Iris pigment epithelial cell (primary cell): ENCODE results near the gene CNN2.
A peak's percentile ranks its signal among the peaks of the same experiment; 100 is the strongest.

ENCODE experiments used
- DNase-seq: peaks from one replicate; pipeline ENCODE4 v3.0.0-alpha.2; 2011; ENCODE audit warnings: low read depth

The CNN2 gene

DNA sequence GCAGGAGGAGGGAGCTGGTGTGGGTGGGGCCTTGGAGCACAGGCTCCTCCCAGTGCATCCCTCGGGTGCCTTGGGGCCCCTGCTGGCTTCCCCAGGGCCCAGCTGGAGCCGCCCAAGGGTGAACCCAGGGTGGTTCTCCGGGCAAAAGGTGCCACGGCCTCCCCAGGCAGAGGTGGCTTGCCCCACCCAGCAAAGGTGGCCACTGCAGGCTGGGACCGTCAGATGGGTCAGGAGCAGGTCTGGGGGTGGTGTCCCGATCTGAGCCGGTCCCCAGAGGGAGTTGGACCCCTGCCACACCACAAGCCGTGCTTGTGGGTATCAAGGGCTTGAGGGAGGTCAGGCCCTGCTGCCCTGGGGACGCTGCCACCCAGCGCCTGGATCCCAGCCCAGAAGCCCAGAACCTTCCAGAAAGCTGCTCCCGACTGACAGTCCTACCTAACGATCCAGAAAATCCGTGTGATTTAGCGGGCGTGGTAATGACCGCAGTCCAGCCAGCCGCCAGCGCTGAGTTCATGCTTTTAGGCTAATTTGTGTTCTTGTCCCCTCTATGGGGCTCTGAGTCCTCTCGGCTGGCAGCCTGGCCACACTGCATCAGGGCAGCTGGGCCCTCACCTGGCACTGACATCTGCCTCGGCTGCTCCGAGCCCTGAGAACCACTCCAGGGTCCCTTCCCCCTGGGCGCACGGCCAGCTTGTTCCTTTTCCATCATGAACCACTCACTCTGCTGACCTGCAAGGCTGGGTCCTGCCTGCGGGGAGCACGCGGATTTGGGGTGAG is 31.2 kb upstream of the CNN2 start:
- no peak for DNase-seq

DNA sequence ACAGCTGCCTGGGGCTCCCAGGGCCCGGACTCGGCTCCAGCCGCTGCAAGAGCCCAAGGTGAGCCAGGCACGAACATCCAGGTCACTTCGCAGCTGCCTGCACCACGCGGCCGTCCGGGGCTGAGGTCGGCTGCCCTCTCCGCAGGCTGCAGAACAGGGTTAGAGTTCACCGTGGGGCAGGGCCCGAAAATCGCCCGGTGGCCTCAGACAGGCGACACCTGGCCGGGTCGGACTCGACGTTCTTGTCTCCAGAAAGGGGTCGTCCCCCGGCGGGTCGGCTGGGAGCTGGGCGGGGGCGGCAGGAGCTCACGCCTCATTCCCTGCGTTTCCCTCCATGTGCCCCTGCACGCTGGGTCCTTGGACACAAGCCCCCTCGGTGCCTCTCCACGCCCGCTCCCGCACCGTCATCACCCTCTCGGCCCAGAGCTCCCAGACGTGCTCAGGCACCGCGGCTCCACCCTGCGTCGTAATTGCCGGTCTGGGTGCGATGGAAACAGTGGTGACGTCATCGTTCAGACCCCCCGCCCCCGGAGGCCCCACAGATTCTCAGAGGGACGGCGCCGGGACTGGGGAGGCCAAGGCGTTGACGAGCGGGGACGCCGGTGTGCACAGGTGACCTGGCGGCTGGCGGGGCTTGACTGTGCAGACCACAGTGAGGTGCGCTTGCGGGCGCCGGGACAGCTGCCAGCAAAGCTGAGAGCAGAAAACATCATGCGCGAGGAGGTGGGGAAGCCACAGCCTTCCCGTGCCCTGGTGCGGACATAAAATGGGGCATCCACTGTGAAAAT is 30.2 kb upstream of the CNN2 start:
- DNase-seq: peak; percentile 56

DNA sequence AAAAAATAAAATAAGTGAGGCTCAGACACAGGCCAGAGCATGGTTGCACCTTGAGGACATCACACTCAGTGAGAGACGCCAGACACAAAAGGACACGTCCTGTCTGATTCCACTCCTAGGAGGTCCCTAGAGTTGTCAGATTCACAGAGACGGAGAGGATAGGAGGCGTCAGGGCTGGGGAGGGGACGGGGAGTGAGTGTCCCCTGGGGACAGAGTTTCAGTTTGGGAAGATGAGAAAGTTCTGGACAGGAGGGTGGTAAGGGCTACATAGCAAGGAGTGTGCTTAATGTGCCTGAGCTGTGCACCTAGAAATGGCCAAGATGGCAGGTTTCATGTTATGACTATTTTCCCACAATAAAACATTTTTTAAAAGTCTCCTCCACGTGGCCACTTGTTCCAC is 28.3 kb upstream of the CNN2 start:
- DNase-seq: no peak

DNA sequence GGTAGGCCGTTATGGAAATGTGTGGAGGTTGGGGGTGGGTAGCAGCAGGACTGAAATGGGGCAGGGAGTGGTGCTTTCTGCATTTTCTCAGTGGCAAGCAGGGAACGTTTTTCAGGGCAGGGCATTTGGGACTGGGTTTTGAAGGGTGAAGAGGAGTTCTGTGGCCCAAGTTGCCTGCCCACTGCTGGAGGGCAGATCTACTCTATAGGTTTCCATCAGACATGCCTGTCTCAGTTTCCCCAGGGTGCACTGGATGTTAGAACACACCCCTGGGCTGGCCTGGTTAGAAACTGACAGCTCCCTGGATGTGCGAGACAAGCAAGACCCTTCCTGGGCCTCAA is 27.1 kb upstream of the CNN2 start:
- no peak for DNase-seq

DNA sequence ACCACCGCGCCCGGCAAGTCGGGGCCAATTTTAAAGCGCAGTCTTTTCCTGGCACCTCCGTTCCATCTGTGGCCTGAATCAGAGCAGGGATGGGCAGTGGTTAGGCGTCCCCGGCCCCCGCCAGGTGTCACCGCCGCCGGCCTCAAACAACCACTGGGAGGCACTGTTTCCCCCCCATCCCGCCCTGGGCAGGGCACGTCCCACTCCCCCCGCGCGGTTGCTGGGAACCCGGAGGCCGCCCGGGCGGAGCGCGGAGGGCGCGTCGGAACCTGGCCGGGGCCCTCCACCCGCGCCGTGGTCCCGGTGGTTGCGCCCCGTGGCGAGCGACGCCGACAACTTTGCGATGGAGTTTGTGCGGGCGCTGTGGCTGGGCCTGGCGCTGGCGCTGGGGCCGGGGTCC is 26.3 kb upstream of the CNN2 start, which contains the start of gene GRIN3B:
Gene GRIN3B, plus strand, starts transcription at position 325 of the 400 bp plus-strand sequence. Its CDS starts 19 bp downstream, at position 344.
- no peak for DNase-seq

DNA sequence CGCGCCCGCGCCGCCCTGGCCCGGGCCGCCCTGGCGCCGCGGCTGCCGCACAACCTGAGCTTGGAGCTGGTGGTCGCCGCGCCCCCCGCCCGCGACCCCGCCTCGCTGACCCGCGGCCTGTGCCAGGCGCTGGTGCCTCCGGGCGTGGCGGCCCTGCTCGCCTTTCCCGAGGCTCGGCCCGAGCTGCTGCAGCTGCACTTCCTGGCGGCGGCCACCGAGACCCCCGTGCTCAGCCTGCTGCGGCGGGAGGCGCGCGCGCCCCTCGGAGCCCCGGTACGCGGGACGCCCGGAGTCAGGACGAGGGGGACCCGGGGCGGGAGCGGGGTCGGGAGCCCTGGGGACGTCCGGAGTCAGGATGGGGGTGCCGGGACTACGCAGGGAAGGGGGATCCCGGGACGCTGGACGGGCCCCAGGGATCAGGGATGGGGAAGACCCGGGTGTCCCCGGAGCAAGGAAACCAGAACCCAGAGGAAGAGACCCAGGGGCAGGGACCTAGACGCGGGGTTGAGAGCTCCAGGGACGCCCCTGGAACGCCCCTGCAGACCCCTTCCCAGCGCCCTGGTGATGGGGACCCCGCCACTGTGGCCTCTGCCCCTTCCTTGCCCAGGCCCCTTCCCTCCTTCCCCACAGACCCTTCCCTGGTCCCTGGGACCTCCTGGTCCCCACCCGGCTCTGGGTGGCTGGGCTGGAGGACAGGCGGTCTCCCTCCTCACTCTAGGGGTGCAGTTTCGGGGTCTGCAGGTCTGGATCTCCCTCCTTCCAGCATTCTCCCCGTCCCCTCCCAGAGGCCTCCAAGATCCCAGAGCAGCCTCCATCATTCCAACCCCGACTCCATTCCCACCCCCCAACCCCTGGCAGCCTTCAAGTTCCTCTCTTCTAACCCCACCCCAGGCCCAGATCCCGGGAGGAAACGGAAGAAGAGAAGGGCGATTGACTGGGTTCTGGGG is 25.5 kb upstream of the CNN2 start:
- no peak for DNase-seq

DNA sequence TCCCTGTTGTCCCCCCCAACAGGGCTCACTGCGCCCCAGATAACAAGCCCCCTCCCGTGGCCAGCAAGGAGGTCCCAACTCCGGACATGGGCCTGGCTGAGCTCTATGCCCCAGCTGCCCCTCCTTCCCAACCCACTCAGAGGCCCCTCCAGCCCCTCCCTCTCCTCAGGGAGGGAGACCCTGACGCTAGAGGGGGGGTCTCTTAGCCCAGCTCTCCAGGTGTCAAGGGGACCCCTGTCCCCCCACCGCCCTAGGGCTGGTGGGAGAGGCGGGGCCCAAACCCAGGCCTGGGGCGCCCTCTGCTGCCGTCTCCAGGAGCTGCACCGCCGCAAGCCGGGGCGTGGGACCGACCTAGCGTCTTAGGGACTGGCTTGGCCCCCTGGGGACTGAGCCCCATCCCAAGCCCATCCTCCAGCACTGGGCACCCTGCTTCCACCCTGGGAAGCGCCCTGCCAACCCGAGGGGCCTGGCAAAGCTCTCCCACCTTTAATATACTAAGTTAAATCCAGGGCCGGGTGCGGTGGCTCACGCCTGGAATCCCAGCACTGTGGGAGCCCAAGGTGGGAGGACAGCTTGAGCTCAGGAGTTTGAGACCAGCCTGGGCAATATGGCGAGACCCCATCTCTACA is 24.8 kb upstream of the CNN2 start:
- no peak for DNase-seq

DNA sequence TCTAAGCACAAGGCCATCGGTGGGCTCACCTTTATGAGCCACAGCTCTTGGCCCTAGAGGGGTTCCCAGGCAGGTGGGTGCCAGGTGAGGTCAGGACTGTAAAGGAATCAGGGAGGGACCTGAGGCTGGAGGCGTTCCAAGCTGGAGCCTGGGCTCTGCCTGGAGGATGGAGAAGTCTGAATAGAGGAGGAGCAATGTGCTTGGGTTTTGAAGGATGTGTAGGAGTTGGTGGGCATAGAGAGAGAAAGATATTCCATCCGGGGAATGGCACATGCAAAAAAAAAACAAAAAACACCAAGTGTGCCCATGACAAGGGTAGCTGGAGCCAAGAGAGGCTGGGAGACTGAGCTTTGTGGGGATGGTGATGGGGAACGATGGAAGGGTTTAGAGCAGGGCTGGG is 23.8 kb upstream of the CNN2 start:
- DNase-seq: no peak

DNA sequence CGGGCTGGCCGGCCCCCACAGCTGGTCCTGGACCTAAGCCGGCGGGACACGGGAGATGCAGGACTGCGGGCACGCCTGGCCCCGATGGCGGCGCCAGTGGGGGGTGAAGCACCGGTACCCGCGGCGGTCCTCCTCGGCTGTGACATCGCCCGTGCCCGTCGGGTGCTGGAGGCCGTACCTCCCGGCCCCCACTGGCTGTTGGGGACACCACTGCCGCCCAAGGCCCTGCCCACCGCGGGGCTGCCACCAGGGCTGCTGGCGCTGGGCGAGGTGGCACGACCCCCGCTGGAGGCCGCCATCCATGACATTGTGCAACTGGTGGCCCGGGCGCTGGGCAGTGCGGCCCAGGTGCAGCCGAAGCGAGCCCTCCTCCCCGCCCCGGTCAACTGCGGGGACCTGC is 23.1 kb upstream of the CNN2 start:
- no peak for DNase-seq

DNA sequence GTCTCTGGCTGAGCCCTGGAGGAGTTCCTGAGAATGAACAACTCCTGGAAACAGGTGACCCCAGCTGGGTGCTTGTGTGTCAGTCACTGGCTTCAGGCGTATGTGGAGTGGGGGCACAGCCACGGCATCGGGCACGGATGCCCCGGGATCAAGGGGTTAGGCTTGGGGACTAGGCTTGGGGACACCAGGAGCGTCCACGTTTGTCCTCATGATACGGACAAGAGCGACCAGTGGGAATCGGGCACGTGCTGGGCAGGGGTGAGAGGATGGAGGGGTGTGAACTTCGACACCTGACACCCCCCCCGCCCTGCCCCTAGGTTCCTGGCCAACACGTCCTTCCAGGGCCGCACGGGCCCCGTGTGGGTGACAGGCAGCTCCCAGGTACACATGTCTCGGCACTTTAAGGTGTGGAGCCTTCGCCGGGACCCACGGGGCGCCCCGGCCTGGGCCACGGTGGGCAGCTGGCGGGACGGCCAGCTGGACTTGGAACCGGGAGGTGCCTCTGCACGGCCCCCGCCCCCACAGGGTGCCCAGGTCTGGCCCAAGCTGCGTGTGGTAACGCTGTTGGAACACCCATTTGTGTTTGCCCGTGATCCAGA is 22.1 kb upstream of the CNN2 start:
- DNase-seq: no peak

DNA sequence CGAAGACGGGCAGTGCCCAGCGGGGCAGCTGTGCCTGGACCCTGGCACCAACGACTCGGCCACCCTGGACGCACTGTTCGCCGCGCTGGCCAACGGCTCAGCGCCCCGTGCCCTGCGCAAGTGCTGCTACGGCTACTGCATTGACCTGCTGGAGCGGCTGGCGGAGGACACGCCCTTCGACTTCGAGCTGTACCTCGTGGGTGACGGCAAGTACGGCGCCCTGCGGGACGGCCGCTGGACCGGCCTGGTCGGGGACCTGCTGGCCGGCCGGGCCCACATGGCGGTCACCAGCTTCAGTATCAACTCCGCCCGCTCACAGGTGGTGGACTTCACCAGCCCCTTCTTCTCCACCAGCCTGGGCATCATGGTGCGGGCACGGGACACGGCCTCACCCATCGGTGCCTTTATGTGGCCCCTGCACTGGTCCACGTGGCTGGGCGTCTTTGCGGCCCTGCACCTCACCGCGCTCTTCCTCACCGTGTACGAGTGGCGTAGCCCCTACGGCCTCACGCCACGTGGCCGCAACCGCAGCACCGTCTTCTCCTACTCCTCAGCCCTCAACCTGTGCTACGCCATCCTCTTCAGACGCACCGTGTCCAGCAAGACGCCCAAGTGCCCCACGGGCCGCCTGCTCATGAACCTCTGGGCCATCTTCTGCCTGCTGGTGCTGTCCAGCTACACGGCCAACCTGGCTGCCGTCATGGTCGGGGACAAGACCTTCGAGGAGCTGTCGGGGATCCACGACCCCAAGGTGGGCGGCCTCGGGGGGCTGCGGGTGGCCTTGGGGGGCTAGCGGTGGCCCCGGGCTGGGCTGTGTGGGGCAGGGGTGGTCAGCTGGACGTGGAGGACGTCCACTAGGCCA is 21.4 kb upstream of the CNN2 start:
- no peak for DNase-seq

DNA sequence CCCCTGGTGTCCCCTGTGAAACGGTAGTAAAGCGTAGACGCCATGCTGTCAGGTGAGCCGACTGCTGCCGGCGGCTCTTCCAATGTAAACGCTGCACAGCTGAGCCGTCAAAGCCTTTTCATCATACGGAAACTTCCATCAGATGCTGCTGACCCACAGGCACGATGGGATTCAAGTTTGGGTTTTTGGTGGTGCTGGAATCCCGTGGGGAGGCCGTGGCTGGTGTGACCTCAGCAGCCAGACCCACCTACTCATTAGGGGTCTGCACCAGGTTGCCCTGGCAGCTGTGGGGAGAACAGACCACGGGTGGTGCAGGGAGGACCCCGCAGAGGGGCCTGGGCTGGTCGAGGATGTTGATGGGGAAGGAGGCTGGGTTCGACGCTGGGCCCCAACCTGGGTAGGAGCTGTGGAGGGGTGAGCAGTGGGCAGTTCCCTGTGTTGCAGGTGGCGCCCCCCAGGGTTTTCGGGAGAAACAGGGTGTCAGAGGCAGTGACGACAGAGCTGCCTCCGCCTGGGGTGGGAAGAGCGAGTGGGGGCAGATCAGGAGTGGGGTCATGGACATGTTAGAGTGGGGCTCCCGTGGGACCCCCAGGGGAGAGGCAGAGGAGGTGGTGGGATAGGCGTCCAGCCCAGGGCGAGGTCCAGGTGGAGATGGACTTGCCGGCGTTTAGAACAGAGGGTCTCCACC is 19.6 kb upstream of the CNN2 start:
- no peak for DNase-seq

DNA sequence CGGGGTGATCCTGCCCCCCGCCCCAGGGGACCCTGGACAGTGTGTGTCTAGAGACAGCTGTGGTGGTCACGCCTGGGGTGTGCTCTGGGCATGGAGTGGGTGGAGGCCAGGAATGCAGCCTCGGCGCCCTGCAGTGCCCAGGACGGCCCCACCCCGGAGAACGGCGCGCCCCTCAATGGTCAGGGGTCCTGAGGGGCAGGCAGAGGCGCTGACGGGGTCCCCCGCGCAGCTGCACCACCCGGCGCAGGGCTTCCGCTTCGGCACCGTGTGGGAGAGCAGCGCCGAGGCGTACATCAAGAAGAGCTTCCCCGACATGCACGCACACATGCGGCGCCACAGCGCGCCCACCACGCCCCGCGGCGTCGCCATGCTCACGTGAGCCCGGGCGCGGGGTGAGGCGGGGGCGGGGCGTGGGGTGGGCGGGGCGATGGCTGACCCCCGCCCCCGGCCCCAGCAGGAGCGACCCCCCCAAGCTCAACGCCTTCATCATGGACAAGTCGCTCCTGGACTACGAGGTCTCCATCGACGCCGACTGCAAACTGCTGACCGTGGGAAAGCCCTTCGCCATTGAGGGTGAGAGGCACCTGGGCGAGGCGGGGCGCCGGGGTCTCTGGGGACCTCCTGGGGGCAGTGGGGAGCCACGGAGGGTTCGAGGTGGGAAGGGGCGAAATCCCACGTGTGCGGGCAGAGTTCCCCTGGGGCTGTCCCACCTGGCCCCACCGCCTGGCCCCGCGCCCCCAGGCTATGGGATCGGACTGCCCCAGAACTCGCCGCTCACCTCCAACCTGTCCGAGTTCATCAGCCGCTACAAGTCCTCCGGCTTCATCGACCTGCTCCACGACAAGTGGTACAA is 18.8 kb upstream of the CNN2 start:
- DNase-seq: no peak

DNA sequence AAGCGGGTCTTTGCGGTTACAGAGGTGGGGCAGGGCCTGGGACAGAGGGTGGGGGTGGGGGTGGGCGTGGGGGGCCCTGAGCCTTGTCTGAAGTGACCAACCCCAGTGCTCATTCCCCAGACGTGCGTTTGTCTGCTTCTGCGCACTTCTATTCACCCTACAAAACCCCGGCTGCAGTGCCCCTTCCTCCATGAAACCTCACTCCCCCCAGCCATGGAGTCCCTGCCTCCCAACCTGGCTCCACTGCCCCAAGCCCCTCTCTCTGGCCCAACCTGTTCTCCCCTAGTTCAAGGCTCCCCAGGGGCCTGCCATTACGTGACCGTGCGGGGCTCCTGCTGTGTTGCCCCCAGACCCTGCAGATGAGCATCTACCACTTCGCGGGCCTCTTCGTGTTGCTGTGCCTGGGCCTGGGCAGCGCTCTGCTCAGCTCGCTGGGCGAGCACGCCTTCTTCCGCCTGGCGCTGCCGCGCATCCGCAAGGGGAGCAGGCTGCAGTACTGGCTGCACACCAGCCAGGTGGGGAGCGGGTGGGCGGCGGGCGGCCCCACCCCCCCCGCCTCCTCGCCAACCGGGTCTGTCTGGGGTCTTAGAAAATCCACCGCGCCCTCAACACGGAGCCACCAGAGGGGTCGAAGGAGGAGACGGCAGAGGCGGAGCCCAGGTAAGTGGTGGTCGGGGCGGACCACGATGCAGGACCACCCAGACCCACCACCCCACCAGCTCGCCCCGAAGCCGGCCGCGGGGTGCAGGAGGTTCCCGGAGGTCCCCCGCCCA is 18.0 kb upstream of the CNN2 start:
- DNase-seq: no peak

DNA sequence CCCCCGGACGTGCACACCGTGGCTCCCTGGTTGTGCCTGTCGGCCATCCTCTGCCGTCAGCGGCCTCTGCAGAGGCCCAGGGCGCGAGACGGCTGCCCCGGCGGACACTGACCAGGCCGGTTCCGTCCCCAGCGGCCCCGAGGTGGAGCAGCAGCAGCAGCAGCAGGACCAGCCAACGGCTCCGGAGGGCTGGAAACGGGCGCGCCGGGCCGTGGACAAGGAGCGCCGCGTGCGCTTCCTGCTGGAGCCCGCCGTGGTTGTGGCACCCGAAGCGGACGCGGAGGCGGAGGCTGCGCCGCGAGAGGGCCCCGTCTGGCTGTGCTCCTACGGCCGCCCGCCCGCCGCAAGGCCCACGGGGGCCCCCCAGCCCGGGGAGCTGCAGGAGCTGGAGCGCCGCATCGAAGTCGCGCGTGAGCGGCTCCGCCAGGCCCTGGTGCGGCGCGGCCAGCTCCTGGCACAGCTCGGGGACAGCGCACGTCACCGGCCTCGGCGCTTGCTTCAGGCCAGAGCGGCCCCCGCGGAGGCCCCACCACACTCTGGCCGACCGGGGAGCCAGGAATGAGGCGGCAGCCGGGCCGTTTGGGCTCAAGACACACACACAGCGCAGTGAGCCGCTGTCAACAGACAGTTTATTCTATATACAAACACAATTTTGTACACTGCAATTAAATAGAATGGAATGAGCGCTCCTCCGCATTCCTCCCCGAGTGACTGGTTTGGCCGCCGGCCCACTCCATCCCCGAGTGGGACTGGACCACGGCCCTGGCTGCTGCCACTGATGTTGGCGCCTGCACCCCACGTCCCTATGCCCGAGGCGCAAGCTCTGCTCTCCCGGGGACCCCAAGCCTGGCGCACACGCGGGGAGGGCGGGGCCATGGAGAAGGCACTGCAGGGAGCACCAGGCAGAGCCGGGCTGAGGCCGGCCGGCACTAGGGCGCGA is 17.1 kb upstream of the CNN2 start:
- no peak for DNase-seq

DNA sequence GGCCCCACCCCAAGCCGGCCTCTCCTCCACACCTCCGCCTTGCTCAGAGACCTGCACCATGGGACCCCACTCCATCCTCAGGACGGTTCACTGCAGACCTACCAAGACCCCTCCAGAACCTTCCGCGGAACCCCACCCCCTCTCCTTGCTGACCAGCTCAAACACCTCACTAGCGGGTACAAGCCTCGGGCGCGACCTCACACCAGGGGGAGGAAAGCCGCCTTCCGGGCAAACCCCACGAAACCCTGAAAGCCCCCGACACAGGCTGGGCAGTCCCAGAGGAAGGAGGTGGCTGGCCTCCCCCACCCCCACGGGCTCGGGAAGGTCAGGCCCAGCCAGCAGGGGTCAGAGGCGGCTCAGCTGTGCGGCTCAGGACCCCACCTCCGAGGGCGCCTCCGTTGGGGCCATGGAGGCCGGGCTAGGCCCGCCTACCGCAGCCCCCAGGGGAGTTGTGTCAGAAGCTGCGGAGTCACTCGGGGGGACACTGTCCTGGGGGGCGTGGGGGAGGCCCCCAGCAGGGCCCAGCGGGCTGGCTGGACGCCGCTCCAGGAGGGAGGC is 16.3 kb upstream of the CNN2 start:
- DNase-seq: no peak
